ENCODE results near the gene PARL. TPM values are rescaled to one million over a fixed set of nuclear protein-coding genes. Genes with fewer than 3 reads are reported as not detected.

The PARL gene
- total and polyA plus RNA-seq, 10 of the 15 experiments (the other 5 are each of a cell fraction or from before 2014, with no cell fraction given), result 49.7 to 113 (median 77.2) TPM

- H3K36me3 ChIP-seq (ENCODE audit: control insufficient read depth in 2 of 2, insufficient read depth in 2 of 2, low read length in 1 of 2), result peaks cover 30 to 33% of the 10 kb centered on the region in 2 experiments
- TF ChIP-seq SMAD5 (IDR thresholded peaks at IDR 0.05; ENCODE audit: low read depth) (no peak), TAF1 (IDR thresholded peaks at IDR 0.05; ENCODE audit: borderline replicate concordance, low read depth, low read length) (no peak), ATF7 (IDR thresholded peaks at IDR 0.05; ENCODE audit: low read depth) (no peak), MYC (IDR thresholded peaks at IDR 0.05; ENCODE audit: insufficient read depth, insufficient read length, insufficient replicate concordance, low read length, severe bottlenecking) (no peak), PAX5 (IDR thresholded peaks at IDR 0.05; ENCODE audit: borderline replicate concordance, low read depth, low read length) (no peak), RCOR1 (conservative IDR thresholded peaks at IDR 0.05; ENCODE audit: low read depth, low read length) (no peak), NFYA (IDR thresholded peaks at IDR 0.05; ENCODE audit: borderline replicate concordance, low read depth, low read length) (no peak), TCF12 (IDR thresholded peaks at IDR 0.05; ENCODE audit: low read depth, low read length) (no peak)
- TF ChIP-seq, protein P1, sequence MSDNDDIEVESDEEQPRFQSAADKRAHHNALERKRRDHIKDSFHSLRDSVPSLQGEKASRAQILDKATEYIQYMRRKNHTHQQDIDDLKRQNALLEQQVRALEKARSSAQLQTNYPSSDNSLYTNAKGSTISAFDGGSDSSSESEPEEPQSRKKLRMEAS (IDR thresholded peaks at IDR 0.05; ENCODE audit: low read depth, low read length), result no peak
- H2AFZ ChIP-seq (ENCODE audit: control insufficient read depth, low read depth, low read length), result no peak overlapping the region
- no peaks in the 10 kb centered on the region for H3K9me3 ChIP-seq (replicated peaks; ENCODE audit: control insufficient read depth, insufficient read depth, low read length)
- H4K20me1 ChIP-seq (ENCODE audit: control insufficient read depth, insufficient read depth), result no peaks in the 10 kb centered on the region
- ChIA-PET POLR2A (no interaction called here), RAD21 (ENCODE audit: unreplicated experiment) (no interaction called here), SMC1A (ENCODE audit: uncharacterized antibody, unreplicated experiment) (no interaction called here), CTCF (no interaction called here)
- no peaks in the 10 kb centered on the region for H3K4me1 ChIP-seq (ENCODE audit: control insufficient read depth, insufficient read depth, low read length)
- BruUV-seq (replicated peaks), result no TSS peak
- H3K4me3 ChIP-seq, result no peak overlapping the region
- in situ Hi-C loops (cut with MboI) (no loop called here), intact Hi-C loops (cut with micrococcal nuclease; ENCODE audit: unreplicated experiment) (no loop called here)
- H3K27me3 ChIP-seq (replicated peaks in 1 of 2; ENCODE audit: control insufficient read depth in 2 of 2, insufficient read depth in 2 of 2, low read length in 1 of 2), result no peaks in the 10 kb centered on the region
- no peak overlapping the region for H3K4me2 ChIP-seq (ENCODE audit: control insufficient read depth, insufficient read depth)
- no peak overlapping the region for H3K9ac ChIP-seq (ENCODE audit: control insufficient read depth, insufficient read depth, low read length)
- no peaks in the 10 kb centered on the region for H3K79me2 ChIP-seq (ENCODE audit: control insufficient read depth, insufficient read depth, low read length)
- no peak overlapping the region for H3K27ac ChIP-seq (ENCODE audit: control insufficient read depth, insufficient read depth)
- ATAC-seq, result no peak
- 91% methylated on average over 12 of the region's 12 CpGs for WGBS (ENCODE audit: insufficient coverage, insufficient replicate concordance, low lambda C conversion rate, missing lambda C conversion rate)
- no peak for FAIRE-seq
- no peak for DNase-seq (ENCODE audit: low read depth, low spot score)
Measured at GRCh38 chr3:183807209-183807728, 77.4 kb downstream of the PARL start.
